Neuronal stem cell (in vitro differentiated cells): ENCODE data around the gene SLC9A9.
A peak's percentile ranks its signal among the peaks of the same experiment; 100 is the strongest.

Source experiments
- DNase-seq: peaks from one replicate; pipeline ENCODE4 v3.0.0-alpha.2; 2013; ENCODE audit warnings: low spot score
- H2AFZ ChIP-seq: one replicate; pipeline ENCODE4 v1.6.1; 2013; ENCODE audit warnings: mild to moderate bottlenecking, low read length, inconsistent platforms
- H2AK5ac ChIP-seq: 2 replicates; pipeline ENCODE4 v1.6.1; 2013; ENCODE audit warnings: low read depth, mild to moderate bottlenecking, inconsistent platforms, low read length, moderate library complexity, mixed read lengths
- H2BK120ac ChIP-seq: 2 replicates; pipeline ENCODE4 v1.6.1; 2013; ENCODE audit warnings: low read depth, mild to moderate bottlenecking, inconsistent platforms, low read length, moderate library complexity, mixed read lengths
- H2BK12ac ChIP-seq: one replicate; pipeline ENCODE4 v1.6.1; 2013; ENCODE audit warnings: low read length, inconsistent platforms
- H2BK15ac ChIP-seq: 2 replicates; pipeline ENCODE4 v1.6.1; 2013; ENCODE audit warnings: mild to moderate bottlenecking, low read length, inconsistent platforms, mixed read lengths
- H2BK5ac ChIP-seq: one replicate; pipeline ENCODE4 v1.6.1; 2013; ENCODE audit warnings: inconsistent platforms, mild to moderate bottlenecking, low read length, moderate library complexity
- H3K14ac ChIP-seq: one replicate; pipeline ENCODE4 v1.6.1; 2013; ENCODE audit warnings: low read length, inconsistent platforms
- H3K18ac ChIP-seq: 2 replicates; pipeline ENCODE4 v1.6.1; 2013; ENCODE audit warnings: low read length, inconsistent platforms
- H3K23ac ChIP-seq: 2 replicates; pipeline ENCODE4 v1.6.1; 2013; ENCODE audit warnings: low read depth, mild to moderate bottlenecking, mixed read lengths, low read length, inconsistent platforms; ENCODE audit not compliant: poor library complexity
- H3K27ac ChIP-seq: replicated peaks from 3 replicates; pipeline ENCODE4 v1.5.1; 2013; ENCODE audit warnings: low read length, inconsistent platforms
- H3K27me3 ChIP-seq, 3 experiments: 2 replicates each; pipeline ENCODE4 v1.6.1; 2013; ENCODE audit warnings: low read length in 3 of 3, mild to moderate bottlenecking in 2 of 3, inconsistent platforms in 1 of 3, low read depth in 1 of 3, mixed read lengths in 1 of 3, moderate library complexity in 1 of 3; ENCODE audit not compliant: control insufficient read depth in 3 of 3, insufficient read depth in 3 of 3
- H3K36me3 ChIP-seq, 2 donors: replicated peaks in 1 of 2; 2 replicates each; pipeline ENCODE4 v1.6.1; 2013; ENCODE audit warnings: low read length in 2 of 2; ENCODE audit not compliant: control insufficient read depth in 2 of 2, insufficient read depth in 2 of 2
- H3K4ac ChIP-seq: 2 replicates; pipeline ENCODE4 v1.6.1; 2013; ENCODE audit warnings: inconsistent platforms, mild to moderate bottlenecking, low read length, moderate library complexity
- H3K4me1 ChIP-seq, 2 donors: 1 replicate in 1 of 2; 2 replicates in 1 of 2; pipeline ENCODE4 v1.6.1; 2013; ENCODE audit warnings: low read length in 2 of 2, low read depth in 1 of 2; ENCODE audit not compliant: control insufficient read depth in 2 of 2, insufficient read depth in 1 of 2
- H3K4me2 ChIP-seq: one replicate; pipeline ENCODE4 v1.6.1; 2013; ENCODE audit warnings: mild to moderate bottlenecking, low read length, inconsistent platforms; ENCODE audit not compliant: insufficient read depth, poor library complexity, severe bottlenecking
- H3K4me3 ChIP-seq, 2 donors: 2 replicates each; pipeline ENCODE4 v1.5.1; 2013; ENCODE audit warnings: low read length in 2 of 2, mild to moderate bottlenecking in 2 of 2, inconsistent platforms in 1 of 2, moderate library complexity in 1 of 2
- H3K79me1 ChIP-seq: one replicate; pipeline ENCODE4 v1.6.1; 2013; ENCODE audit warnings: low read depth, mild to moderate bottlenecking, inconsistent platforms, low read length, moderate library complexity
- H3K9ac ChIP-seq: one replicate; pipeline ENCODE4 v1.6.1; 2013; ENCODE audit warnings: mild to moderate bottlenecking, low read depth, low read length, inconsistent platforms; ENCODE audit not compliant: poor library complexity
- H3K9me3 ChIP-seq, 2 donors: replicated peaks in 1 of 2; 2 replicates each; pipeline versions ENCODE3 to v1.6.1; 2013; ENCODE audit warnings: low read length in 2 of 2, mild to moderate bottlenecking in 2 of 2, inconsistent platforms in 1 of 2, low read depth in 1 of 2, mixed read lengths in 1 of 2, moderate library complexity in 1 of 2; ENCODE audit not compliant: control insufficient read depth in 2 of 2, insufficient read depth in 1 of 2
- H4K8ac ChIP-seq: one replicate; pipeline ENCODE4 v1.6.1; 2013; ENCODE audit warnings: low read depth, mild to moderate bottlenecking, inconsistent platforms, low read length, moderate library complexity
- H4K91ac ChIP-seq: one replicate; pipeline ENCODE4 v1.6.1; 2013; ENCODE audit warnings: low read length, low read depth, mild to moderate bottlenecking, inconsistent platforms; ENCODE audit not compliant: poor library complexity
- WGBS, 2 donors: extraction: QIAGEN DNeasy Blood & Tissue Kit; methylation state at CpG; one replicate each; pipeline ENCODE4 v1.1.7; 2013; ENCODE audit warnings: missing lambda C conversion rate in 2 of 2, mixed read lengths in 1 of 2; ENCODE audit not compliant: insufficient read length in 2 of 2, insufficient replicate concordance in 1 of 2; ENCODE audit errors: extremely low coverage in 2 of 2; 5-methylcytosine and 5-hydroxymethylcytosine counted together

Gene SLC9A9

GRCh38 chr3:143479727-143480126 is 368.5 kb downstream of the SLC9A9 start:
- no peak overlapping the region for H3K23ac ChIP-seq
- peaks cover 0 to 4% of the 10 kb centered on the region in 2 donors for H3K4me1 ChIP-seq
- H3K27ac ChIP-seq = no peak overlapping the region

GRCh38 chr3:143478115-143478693 is 370.1 kb downstream of the SLC9A9 start:
- no peak overlapping the region for H3K27ac ChIP-seq
- H3K23ac ChIP-seq = no peak overlapping the region
- H2BK5ac ChIP-seq = no peak overlapping the region
- H2BK15ac ChIP-seq = no peak overlapping the region
- H2BK12ac ChIP-seq = no peak overlapping the region
- no peak overlapping the region for H4K91ac ChIP-seq
- H2AFZ ChIP-seq = peak overlapping the region; percentile 78
- no peaks in the 10 kb centered on the region for H3K36me3 ChIP-seq
- no peak for DNase-seq
- no peaks in the 10 kb centered on the region for H3K9me3 ChIP-seq
- no peaks in the 10 kb centered on the region for H3K27me3 ChIP-seq
- no peak overlapping the region for H3K4me3 ChIP-seq
- no peak overlapping the region for H3K14ac ChIP-seq
- H4K8ac ChIP-seq = no peak overlapping the region
- no peaks in the 10 kb centered on the region for H3K79me1 ChIP-seq
- WGBS, 2 donors = no CpG with 5 or more reads among the region's 3 CpGs
- H3K4me2 ChIP-seq = no peak overlapping the region
- no peak overlapping the region for H3K4ac ChIP-seq
- peaks cover 0 to 4% of the 10 kb centered on the region in 2 donors for H3K4me1 ChIP-seq
- H3K18ac ChIP-seq = no peak overlapping the region
- no peak overlapping the region for H2AK5ac ChIP-seq
- no peak overlapping the region for H2BK120ac ChIP-seq
- H3K9ac ChIP-seq = no peak overlapping the region

More at GRCh38 chr3:143479727-143480126, 368.5 kb downstream of the SLC9A9 start:
- Histone ChIP-seq H2BK15ac (no peak overlapping the region), H4K91ac (no peak overlapping the region), H3K9me3 (no peaks in the 10 kb centered on the region), H3K9ac (no peak overlapping the region), H3K14ac (no peak overlapping the region), H2AFZ (no peak overlapping the region), H3K4me2 (no peak overlapping the region), H2BK12ac (no peak overlapping the region), H2BK120ac (no peak overlapping the region), H4K8ac (no peak overlapping the region), H3K4ac (no peak overlapping the region), H2BK5ac (no peak overlapping the region), H2AK5ac (no peak overlapping the region), H3K18ac (no peak overlapping the region), H3K79me1 (no peaks in the 10 kb centered on the region), H3K36me3 (no peaks in the 10 kb centered on the region), H3K27me3 (no peaks in the 10 kb centered on the region), H3K4me3 (no peak overlapping the region)
- DNase-seq = no peak
- no CpG with 5 or more reads among the region's 1 CpG for WGBS, 2 donors

GRCh38 chr3:143476965-143477640 is 371.2 kb downstream of the SLC9A9 start:
- H2BK120ac ChIP-seq = no peak overlapping the region
- H2BK12ac ChIP-seq = no peak overlapping the region
- H4K91ac ChIP-seq = no peak overlapping the region
- no peak overlapping the region for H3K23ac ChIP-seq
- no peak overlapping the region for H3K27ac ChIP-seq
- H3K4me2 ChIP-seq = no peak overlapping the region
- no peak overlapping the region for H2AK5ac ChIP-seq
- H2BK15ac ChIP-seq = no peak overlapping the region
- H3K27me3 ChIP-seq = no peaks in the 10 kb centered on the region
- no peaks in the 10 kb centered on the region for H3K36me3 ChIP-seq
- H3K9ac ChIP-seq = no peak overlapping the region
- no peaks in the 10 kb centered on the region for H3K9me3 ChIP-seq
- no peak overlapping the region for H4K8ac ChIP-seq
- no CpG with 5 or more reads among the region's 7 CpGs for WGBS, 2 donors
- no peak overlapping the region for H2BK5ac ChIP-seq
- no peak overlapping the region for H3K18ac ChIP-seq
- no peak overlapping the region for H2AFZ ChIP-seq
- H3K4ac ChIP-seq = no peak overlapping the region
- no peak for DNase-seq
- no peak overlapping the region for H3K4me3 ChIP-seq
- peaks cover 0 to 7% of the 10 kb centered on the region in 2 donors for H3K4me1 ChIP-seq
- no peaks in the 10 kb centered on the region for H3K79me1 ChIP-seq
- no peak overlapping the region for H3K14ac ChIP-seq

- DNase-seq = no peak
- H3K9ac ChIP-seq = no peak overlapping the region
Observed at GRCh38 chr3:143475981-143476380, 372.3 kb downstream of the SLC9A9 start.

More at GRCh38 chr3:143475981-143476380, 372.3 kb downstream of the SLC9A9 start:
- Histone ChIP-seq H2AFZ (no peak overlapping the region), H2BK15ac (no peak overlapping the region), H3K79me1 (no peaks in the 10 kb centered on the region), H3K4me3 (no peak overlapping the region), H3K4ac (no peak overlapping the region), H3K4me1 (peaks cover 0 to 10% of the 10 kb centered on the region in 2 donors), H2BK5ac (no peak overlapping the region), H3K23ac (no peak overlapping the region), H2BK120ac (no peak overlapping the region), H3K4me2 (no peak overlapping the region), H4K91ac (no peak overlapping the region), H2BK12ac (no peak overlapping the region), H3K18ac (no peak overlapping the region), H3K36me3 (no peaks in the 10 kb centered on the region), H3K27me3 (no peaks in the 10 kb centered on the region), H3K14ac (no peak overlapping the region), H4K8ac (no peak overlapping the region), H3K27ac (no peak overlapping the region), H2AK5ac (no peak overlapping the region), H3K9me3 (no peaks in the 10 kb centered on the region)
- WGBS, 2 donors = no CpG with 5 or more reads among the region's 3 CpGs
